Neural cell (in vitro differentiated cells): ENCODE measurements around the gene PKP1. TPM values are rescaled to one million over a fixed set of nuclear protein-coding genes. Genes with fewer than 3 reads are reported as not detected.

ENCODE experiments used
- H2AFZ ChIP-seq: fragments of 200-600, 300-800 bp; sonication (generic), shearing (Covaris generic); 2 replicates; pipeline ENCODE4 v1.6.0; 2014; ENCODE audit warnings: low read depth, mild to moderate bottlenecking, antibody characterized with exemption, low read length, moderate library complexity
- H3F3A ChIP-seq: fragments of 200-600 bp; shearing (Covaris generic); 2 replicates; pipeline ENCODE4 v1.6.1; 2016; ENCODE audit warnings: mild to moderate bottlenecking, moderate library complexity, mixed read lengths, antibody characterized with exemption, low read length; ENCODE audit not compliant: insufficient read depth, poor library complexity, severe bottlenecking
- H3K27ac ChIP-seq: fragments of 200-600, 300-800 bp; sonication (generic), shearing (Covaris generic); 2 replicates; pipeline ENCODE4 v1.5.1; 2014; ENCODE audit warnings: mild to moderate bottlenecking, low read length, moderate library complexity
- H3K27me3 ChIP-seq: fragments of 300-800, 200-600 bp; sonication (generic), shearing (Covaris generic); 2 replicates; pipeline ENCODE4 v1.6.0; 2014; ENCODE audit warnings: mild to moderate bottlenecking, low read depth, low read length, moderate library complexity; ENCODE audit not compliant: insufficient read depth
- H3K36me3 ChIP-seq: fragments of 300-800, 200-600 bp; sonication (generic), shearing (Covaris generic); 2 replicates; pipeline ENCODE4 v1.5.1; 2014; ENCODE audit warnings: mild to moderate bottlenecking, antibody characterized with exemption, low read length, moderate library complexity; ENCODE audit not compliant: insufficient read depth
- H3K4me2 ChIP-seq: fragments of 300-800, 200-600 bp; sonication (generic), shearing (Covaris generic); 2 replicates; pipeline ENCODE4 v1.6.0; 2014; ENCODE audit warnings: mild to moderate bottlenecking, low read length
- H3K4me3 ChIP-seq: fragments of 300-800, 200-600 bp; sonication (generic), shearing (Covaris generic); 2 replicates; pipeline ENCODE4 v1.5.1; 2014; ENCODE audit warnings: mild to moderate bottlenecking, low read length, moderate library complexity
- H3K79me2 ChIP-seq: fragments of 200-600 bp; shearing (Covaris generic); replicated peaks from 2 replicates; pipeline ENCODE4 v1.6.0; 2014; ENCODE audit warnings: mild to moderate bottlenecking, low read length, moderate library complexity; ENCODE audit not compliant: insufficient read depth
- H3K9ac ChIP-seq: fragments of 300-800, 200-600 bp; sonication (generic), shearing (Covaris generic); 2 replicates; pipeline ENCODE4 v1.6.1; 2016; ENCODE audit warnings: mild to moderate bottlenecking, low read length, mixed read lengths
- H3K9me2 ChIP-seq: fragments of 200-600 bp; shearing (Covaris generic); 2 replicates; pipeline ENCODE4 v1.6.1; 2016; ENCODE audit warnings: mild to moderate bottlenecking, low read length, mixed read lengths; ENCODE audit not compliant: insufficient read depth
- H3K9me3 ChIP-seq: fragments of 200-600, 300-800 bp; sonication (generic), shearing (Covaris generic); 2 replicates; pipeline ENCODE4 v1.6.1; 2016; ENCODE audit warnings: mild to moderate bottlenecking, mixed run types, low read length, moderate library complexity, mixed read lengths
- H4K20me1 ChIP-seq: fragments of 200-600 bp; shearing (Covaris generic); 2 replicates; pipeline ENCODE4 v1.6.1; 2016; ENCODE audit warnings: mild to moderate bottlenecking, mixed run types; ENCODE audit not compliant: insufficient read depth
- CTCF ChIP-seq: fragments of 450-650 bp; IDR thresholded peaks from 2 replicates; pipeline ENCODE4 v1.5.1; 2014; ENCODE audit warnings: antibody characterized with exemption, mild to moderate bottlenecking, moderate library complexity; ENCODE audit not compliant: poor library complexity, severe bottlenecking
- EP300 ChIP-seq: fragments of 450-650 bp; conservative IDR thresholded peaks from 2 replicates; pipeline ENCODE4 v1.6.1; 2014; ENCODE audit warnings: antibody characterized with exemption, mild to moderate bottlenecking, moderate library complexity; ENCODE audit not compliant: poor library complexity, severe bottlenecking
- EZH2 ChIP-seq: fragments of 200-600, 300-800 bp; shearing (Covaris generic), sonication (generic); IDR thresholded peaks from 2 replicates; pipeline ENCODE4 v1.6.1; 2014; ENCODE audit warnings: antibody characterized with exemption, low read length, borderline replicate concordance, mild to moderate bottlenecking; ENCODE audit not compliant: insufficient read depth, poor library complexity, severe bottlenecking
- MXI1 ChIP-seq: fragments of 450-650 bp; conservative IDR thresholded peaks from 2 replicates; pipeline ENCODE4 v1.6.1; 2014; ENCODE audit warnings: antibody characterized with exemption, mild to moderate bottlenecking; ENCODE audit not compliant: poor library complexity, severe bottlenecking
- POLR2AphosphoS5 ChIP-seq: IDR thresholded peaks from 2 replicates; pipeline ENCODE4 v1.6.1; 2012
- RAD21 ChIP-seq: fragments of 450-650 bp; conservative IDR thresholded peaks from 2 replicates; pipeline ENCODE4 v1.6.1; 2014; ENCODE audit warnings: antibody characterized with exemption, mild to moderate bottlenecking, moderate library complexity
- REST ChIP-seq: IDR thresholded peaks from 2 replicates; pipeline ENCODE4 v1.6.1; 2012; ENCODE audit warnings: borderline replicate concordance
- SMC3 ChIP-seq: fragments of 450-650 bp; conservative IDR thresholded peaks from 2 replicates; pipeline ENCODE4 v1.6.1; 2014; ENCODE audit warnings: antibody characterized with exemption, mild to moderate bottlenecking, moderate library complexity; ENCODE audit not compliant: poor library complexity
- TAF1 ChIP-seq: IDR thresholded peaks from 2 replicates; pipeline ENCODE4 v1.6.1; 2012; ENCODE audit warnings: low read depth
- polyA plus RNA-seq: library from polyadenylated mRNA; depleted of rRNA; stranded (reverse); fragments of >200 nt; gene quantifications from 2 replicates; pipeline ENCODE4 v1.2.3, GENCODE V29; 2014

The PKP1 gene
- polyA plus RNA-seq, 1 donor from 2014 or later, result not detected

GRCh38 chr1:201369209-201369608 lies 85.9 kb downstream of the PKP1 start:
- H3K9me2 ChIP-seq, result no peaks in the 10 kb centered on the region
- no peak overlapping the region for H3K9ac ChIP-seq
- no peaks in the 10 kb centered on the region for H3K36me3 ChIP-seq
- H3F3A ChIP-seq, result no peaks in the 10 kb centered on the region
- H3K9me3 ChIP-seq, result no peaks in the 10 kb centered on the region
- no peaks in the 10 kb centered on the region for H3K79me2 ChIP-seq
- no peak overlapping the region for H3K4me3 ChIP-seq
- no peak overlapping the region for H3K27ac ChIP-seq
- TF ChIP-seq CTCF (no peak), EZH2 (no peak), TAF1 (no peak), SMC3 (no peak), POLR2AphosphoS5 (no peak), MXI1 (no peak), REST (no peak), RAD21 (no peak), EP300 (no peak)
- H3K27me3 ChIP-seq, result no peaks in the 10 kb centered on the region
- H4K20me1 ChIP-seq, result no peaks in the 10 kb centered on the region
- no peak overlapping the region for H2AFZ ChIP-seq
- H3K4me2 ChIP-seq, result no peak overlapping the region

GRCh38 chr1:201370500-201370899 lies 87.2 kb downstream of the PKP1 start:
- Histone ChIP-seq H4K20me1 (no peaks in the 10 kb centered on the region), H3F3A (no peaks in the 10 kb centered on the region), H3K9me2 (no peaks in the 10 kb centered on the region), H3K9ac (no peak overlapping the region), H3K79me2 (no peaks in the 10 kb centered on the region), H3K4me3 (no peak overlapping the region), H3K9me3 (no peaks in the 10 kb centered on the region), H3K36me3 (no peaks in the 10 kb centered on the region), H3K4me2 (no peak overlapping the region), H3K27me3 (no peaks in the 10 kb centered on the region), H2AFZ (no peak overlapping the region), H3K27ac (no peak overlapping the region)
- TF ChIP-seq POLR2AphosphoS5 (no peak), EZH2 (no peak), RAD21 (no peak), REST (no peak), TAF1 (no peak), SMC3 (no peak)
